ENCODE data around the gene CDS2.

Gene CDS2

GRCh38 chr20:5126512-5127203 is at the start of gene CDS2:
TSS of gene CDS2 (plus strand) at chr20:5127008. CDS start at chr20:5127093, 85 bp downstream.
- ChIA-PET CTCF (interaction anchor here (0.7 to 3.7 kb wide), 44 partner anchors 8 to 481 kb away, joined by 3 to 183 read pairs (median 4); no protein-coding TSS in a partner anchor), POLR2A (interaction anchor here (0.5 to 1.4 kb wide), 12 partner anchors 8 to 613 kb away, joined by 3 to 10 read pairs (median 4); no protein-coding TSS in a partner anchor)
- peak; percentile 98 for DNase-seq (ENCODE audit: extremely low spot score)
- peak; percentile 78 for TF ChIP-seq CTCF (IDR thresholded peaks at IDR 0.05; ENCODE audit: control extremely low read depth, extremely low read depth, low read depth, missing control alignments)

GRCh38 chr20:5077761-5078387 is 48.9 kb upstream of the CDS2 start:
- no peak for DNase-seq (ENCODE audit: extremely low spot score)
- ChIA-PET POLR2A (no interaction called here), CTCF (no interaction called here)
- no peak for TF ChIP-seq CTCF (IDR thresholded peaks at IDR 0.05; ENCODE audit: control extremely low read depth, extremely low read depth, low read depth, missing control alignments)

- no peak for TF ChIP-seq CTCF (IDR thresholded peaks at IDR 0.05; ENCODE audit: control extremely low read depth, extremely low read depth, low read depth, missing control alignments)
- ChIA-PET POLR2A (no interaction called here), CTCF (interaction anchor here (10.4 kb wide), 1 partner anchor 22 kb away, joined by 77 read pairs; no protein-coding TSS in a partner anchor)
- peak; percentile 87 for DNase-seq (ENCODE audit: extremely low spot score)
These were observed 48.3 kb upstream of the CDS2 start for GRCh38 chr20:5078399-5078958.

- ChIA-PET CTCF (interaction anchor here (1.8 to 10.4 kb wide), 2 partner anchors 20 to 24 kb away, joined by 8 to 77 read pairs; no protein-coding TSS in a partner anchor), POLR2A (interaction anchor here (0.6 kb wide), 1 partner anchor 1979 kb away, joined by 5 read pairs; no protein-coding TSS in a partner anchor)
- DNase-seq (ENCODE audit: extremely low spot score), result no peak
- no peak for TF ChIP-seq CTCF (IDR thresholded peaks at IDR 0.05; ENCODE audit: control extremely low read depth, extremely low read depth, low read depth, missing control alignments)
These were observed 46.4 kb upstream of the CDS2 start for GRCh38 chr20:5080384-5080877.

- DNase-seq (ENCODE audit: extremely low spot score), result no peak
- ChIA-PET CTCF (interaction anchor here (1.0 to 10.4 kb wide), 3 partner anchors 15 to 130 kb away, joined by 3 to 77 read pairs (median 3); no protein-coding TSS in a partner anchor), POLR2A (no interaction called here)
- no peak for TF ChIP-seq CTCF (IDR thresholded peaks at IDR 0.05; ENCODE audit: control extremely low read depth, extremely low read depth, low read depth, missing control alignments)
These were observed 41.4 kb upstream of the CDS2 start for GRCh38 chr20:5085380-5085779.

GRCh38 chr20:5088688-5089087 is 38.1 kb upstream of the CDS2 start:
- POLR2A ChIA-PET, result no interaction called here
- no peak for DNase-seq (ENCODE audit: extremely low spot score)
- CTCF ChIA-PET, result interaction anchor here (0.9 to 10.4 kb wide), 3 partner anchors 12 to 32 kb away, joined by 4 to 77 read pairs (median 32); no protein-coding TSS in a partner anchor
- TF ChIP-seq CTCF (IDR thresholded peaks at IDR 0.05; ENCODE audit: control extremely low read depth, extremely low read depth, low read depth, missing control alignments), result no peak

Data from GM10248 (cell line).